NCI-H1436 (cell line): ENCODE data around the gene SPATA24.
"Not testable (repeated sequence)": the region's sequence is repeated elsewhere in the genome, so short reads cannot be mapped to it uniquely, and the experiment has no call there.

ENCODE experiments used
- DNase-seq: peaks from one replicate; lab custom pipeline; 2025; lab: John Stamatoyannopoulos, UW

SPATA24 gene, protein sequence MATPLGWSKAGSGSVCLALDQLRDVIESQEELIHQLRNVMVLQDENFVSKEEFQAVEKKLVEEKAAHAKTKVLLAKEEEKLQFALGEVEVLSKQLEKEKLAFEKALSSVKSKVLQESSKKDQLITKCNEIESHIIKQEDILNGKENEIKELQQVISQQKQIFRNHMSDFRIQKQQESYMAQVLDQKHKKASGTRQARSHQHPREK

DNA sequence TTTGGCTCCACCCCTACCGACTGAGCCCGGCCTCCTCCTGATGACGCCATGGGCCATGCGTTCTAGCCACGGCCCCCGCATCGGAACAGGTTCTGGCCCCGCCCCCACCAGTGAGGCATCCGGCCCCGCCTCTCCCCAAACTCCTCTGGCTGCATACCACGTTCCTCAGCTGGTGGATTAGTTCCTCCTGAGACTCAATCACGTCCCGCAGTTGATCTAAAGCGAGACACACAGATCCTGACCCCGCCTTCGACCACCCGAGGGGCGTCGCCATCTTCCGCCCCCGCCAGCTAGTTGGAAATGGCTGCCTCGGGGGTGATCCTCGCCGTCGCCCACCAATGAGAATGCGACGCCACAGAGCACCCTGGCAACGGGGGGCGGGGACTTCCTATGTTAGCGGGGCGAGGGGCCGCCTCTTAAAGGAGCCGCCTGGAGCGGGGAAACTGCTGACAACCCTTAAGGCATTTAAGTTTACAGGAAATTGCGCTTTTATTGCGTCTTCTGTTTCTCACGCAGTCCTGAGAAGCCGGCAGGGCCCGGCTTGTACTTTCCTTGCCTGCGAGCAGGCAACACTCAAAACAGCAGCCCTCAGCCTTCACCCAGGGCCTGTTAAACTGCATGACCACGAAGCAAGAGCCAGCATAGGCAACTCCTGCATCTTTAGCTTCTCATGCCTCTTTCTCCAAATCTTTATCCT lies at the start of gene SPATA24:
Gene SPATA24 (minus strand): TSS at position 303 of the 697 bp plus-strand sequence. CDS start 29 bp downstream, at position 274.
- DNase-seq, result peak; percentile 94

DNA sequence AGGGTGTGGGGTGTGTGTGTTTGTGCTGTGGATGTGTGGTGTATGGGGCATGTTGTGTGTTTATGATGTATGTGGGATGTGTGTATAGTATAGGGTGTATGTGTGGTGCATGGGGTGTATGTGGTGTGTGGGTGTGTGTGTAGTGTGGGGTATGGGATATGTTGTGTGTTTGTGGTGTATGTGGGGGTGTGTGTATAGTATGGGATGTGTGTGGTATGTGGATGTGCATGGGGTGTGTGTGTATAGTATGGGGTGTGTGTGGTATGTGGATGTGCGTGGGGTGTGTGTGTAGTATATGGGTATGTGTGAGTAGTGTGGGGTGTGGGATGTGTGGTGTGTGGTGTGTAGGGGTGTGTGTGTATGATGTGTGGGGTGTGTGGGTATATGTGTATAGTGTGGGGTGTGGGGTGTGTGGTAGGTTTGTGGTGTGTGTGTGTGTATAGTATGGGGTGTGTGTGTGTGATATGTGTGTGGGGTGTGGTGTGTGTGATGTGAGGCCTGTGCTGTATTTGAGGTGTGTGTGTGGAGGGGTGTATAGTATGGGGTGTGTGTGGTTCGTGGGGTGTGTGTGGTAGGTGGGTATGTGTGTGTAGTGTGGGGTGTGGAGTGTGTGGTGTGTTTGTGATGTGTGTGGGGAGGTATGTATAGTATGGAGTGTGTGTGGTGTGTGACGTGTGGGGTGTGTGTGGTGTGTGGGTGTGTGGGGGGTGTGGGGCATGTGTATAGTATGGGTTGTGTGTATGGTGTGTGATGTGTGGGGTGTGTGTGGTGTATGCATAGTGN lies 48.2 kb upstream of the SPATA24 start:
- DNase-seq, result no peak

DNA sequence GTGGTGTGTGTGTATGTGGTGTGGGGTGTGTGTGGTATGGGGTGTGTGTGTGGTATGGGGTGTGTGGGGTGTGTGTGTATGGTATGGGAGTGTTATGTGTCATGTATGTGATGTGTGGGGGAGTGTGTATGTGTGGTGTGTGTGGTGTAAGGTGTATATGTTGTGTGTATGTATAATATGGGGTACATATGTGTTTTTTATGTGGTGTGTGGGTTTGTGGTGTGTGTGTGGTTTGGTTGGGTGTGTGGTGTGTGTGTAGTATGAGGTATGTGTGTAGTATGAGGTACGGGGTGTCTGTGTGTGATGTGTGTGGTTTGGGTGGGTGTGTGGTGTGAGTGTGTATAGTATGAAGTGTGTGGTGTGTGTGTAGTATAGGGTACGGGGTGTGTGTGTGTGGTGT lies 47.3 kb upstream of the SPATA24 start:
- no peak for DNase-seq

DNA sequence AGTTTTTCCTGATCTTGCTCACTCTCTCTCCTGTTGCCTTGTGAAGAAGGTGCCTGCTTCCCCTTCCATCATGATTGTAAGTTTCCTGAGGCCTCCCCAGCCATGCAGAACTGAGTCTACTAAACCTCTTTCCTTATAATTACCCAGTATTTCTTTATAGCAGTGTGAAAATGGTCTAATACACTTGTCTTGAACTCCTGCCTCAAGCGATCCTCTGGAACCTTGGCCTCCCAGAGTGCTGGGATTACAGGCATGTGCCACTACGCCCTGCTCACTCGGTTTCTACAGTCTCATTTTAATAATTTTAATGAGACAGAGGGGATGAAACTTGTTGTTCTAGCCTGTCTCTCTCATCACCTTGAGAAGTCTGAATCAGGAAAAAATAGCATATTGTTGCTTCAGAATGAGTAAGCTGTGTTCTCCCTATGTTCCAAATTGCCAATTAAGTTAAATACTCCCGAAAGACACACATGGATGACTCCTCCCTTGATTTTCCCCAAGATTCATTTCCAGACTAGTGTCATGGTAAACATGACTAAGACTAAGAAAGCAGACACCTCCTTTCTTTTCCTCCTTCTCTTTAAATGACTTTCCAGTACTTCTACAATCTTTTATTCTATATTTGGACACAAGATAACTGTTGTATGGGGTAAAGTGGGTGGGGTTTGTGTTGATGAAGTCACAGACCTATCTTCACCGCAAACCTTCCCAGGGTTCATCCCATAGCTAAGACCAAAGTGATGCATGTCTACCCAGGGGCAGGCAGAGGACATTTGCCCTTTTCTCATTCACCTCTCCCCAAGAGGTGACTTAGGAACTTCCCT lies 43.3 kb upstream of the SPATA24 start:
- DNase-seq, result no peak

DNA sequence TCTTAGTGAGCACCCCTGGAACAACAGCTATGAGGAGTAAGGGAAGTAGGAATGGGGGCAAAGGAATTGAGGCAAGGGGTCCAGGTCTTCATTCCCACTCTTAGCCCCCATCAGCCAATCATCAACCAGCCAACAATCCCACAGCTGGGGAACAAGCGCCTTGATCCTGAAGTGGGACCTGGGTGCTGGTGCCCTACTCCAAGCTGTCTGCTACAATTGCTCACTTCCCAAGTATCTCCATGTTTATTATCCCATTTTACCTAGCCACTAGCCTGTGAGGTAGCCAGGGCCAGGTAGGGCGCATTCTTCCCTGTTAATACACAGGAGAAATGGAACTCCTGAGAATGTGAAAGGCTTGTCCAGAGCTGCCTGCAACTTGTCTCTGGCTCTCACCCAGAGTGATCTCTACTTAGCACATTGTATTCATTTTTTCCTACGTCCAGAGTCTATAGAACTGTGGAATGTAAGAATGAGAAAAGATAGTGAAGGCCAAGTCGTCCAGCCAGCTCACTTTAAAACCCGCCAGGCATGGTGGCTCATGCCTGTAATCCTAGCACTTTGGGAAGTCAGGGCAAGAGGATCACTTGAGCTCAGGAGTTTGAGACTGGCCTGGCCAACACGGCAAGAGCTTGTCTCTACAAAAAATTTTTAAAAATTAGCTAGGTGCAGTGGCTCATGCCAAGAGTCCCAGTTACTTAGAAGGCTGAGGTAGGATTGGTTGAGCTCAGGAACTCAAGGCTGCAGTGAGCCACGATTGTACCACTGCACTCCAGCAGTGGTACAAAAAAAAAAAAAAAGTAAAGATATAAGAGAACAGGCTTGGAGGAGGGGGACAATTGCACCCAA lies 41.7 kb upstream of the SPATA24 start:
- DNase-seq, result no peak

DNA sequence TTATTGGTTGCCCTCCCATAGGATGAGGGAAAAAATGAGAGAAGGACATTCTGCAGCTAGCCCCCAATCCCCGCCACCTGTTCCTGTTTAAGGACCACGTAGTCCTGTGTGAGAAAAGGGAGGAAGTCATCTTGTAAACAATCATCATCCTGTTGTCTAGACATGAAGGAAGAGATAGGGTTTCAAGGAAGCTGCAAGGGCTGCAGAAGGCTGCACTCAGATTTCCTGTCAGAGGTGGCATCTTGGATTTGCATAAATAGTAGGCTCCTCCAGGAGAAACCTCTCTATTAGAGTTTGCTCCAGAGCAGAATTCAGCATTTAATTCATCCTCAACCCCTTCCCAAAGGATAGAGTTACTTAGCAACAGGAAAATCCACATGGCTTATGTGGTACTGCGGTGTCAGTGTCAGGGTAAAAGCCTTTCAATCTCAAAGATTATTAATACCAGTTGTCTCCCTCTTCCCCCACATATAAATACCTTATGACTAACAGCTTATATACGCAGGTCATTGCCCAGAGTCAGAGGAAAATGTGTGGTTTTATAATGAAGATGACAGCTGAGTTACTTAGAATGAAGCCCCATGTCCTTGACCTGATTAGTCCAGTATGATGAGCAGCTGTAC lies 40.1 kb upstream of the SPATA24 start:
- no peak for DNase-seq

DNA sequence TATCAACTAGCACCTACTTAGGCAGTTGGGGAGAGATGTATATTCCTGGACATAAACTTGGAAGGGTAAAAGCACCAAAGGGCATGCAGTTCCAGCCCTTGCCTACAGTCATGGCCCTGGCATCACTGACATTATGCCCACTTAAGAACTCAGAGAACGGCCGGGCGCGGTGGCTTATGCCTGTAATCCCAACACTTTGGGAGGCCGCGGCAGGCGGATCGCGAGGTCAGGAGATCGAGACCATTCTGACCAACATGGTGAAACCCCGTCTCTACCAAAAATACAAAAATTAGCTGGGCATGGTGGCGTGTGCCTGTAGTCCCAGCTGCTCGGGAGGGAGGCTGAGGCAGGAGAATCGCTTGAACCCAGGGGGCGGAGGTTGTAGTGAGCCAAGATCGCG lies 36.5 kb upstream of the SPATA24 start:
- not testable (repeated sequence) for DNase-seq

DNA sequence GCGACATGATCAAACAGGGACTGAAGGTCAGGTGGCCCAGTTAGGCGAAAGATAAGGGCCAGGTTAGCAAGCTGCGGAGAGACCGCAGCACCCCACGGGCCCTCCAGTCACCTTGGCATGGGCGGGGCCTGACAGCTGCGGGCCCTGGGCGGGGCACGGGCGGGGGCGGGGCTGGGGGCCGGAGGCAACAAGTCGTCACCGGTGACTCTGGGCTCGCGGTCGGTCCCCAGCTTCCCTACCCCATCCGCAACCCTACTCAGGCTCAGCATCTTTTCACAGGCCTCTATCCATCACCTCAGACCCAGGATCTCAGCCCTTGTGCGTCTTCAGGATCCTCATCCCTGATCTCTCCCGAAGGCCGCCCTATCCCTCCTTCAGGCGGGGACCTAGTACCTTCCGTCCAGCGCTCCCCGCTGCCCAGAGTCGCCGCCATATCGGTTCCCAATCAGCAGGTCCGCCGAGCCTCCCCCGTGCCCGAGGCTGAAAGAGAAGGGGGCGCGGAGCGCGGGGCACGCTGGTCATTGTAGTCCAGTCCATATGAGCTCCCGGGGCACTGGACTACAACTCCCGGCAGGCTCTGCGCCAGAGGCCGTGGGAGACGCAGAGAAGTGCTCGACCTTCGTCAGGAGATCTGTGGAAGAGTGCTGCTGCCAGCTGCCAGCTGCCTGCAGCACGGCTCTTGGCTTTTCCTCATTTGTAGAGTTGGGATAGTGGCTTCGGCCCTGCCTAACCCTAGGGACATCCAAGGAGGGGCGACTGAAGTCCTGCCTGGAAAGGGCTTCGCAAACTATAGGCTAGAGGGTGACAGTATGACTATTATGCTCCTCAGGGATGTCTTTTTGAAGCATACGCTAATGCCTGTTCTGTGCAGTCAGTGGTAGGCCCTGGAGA lies 35.4 kb upstream of the SPATA24 start, which contains the start of gene DNAJC18:
Gene DNAJC18 (minus strand): TSS at position 513 of the 891 bp plus-strand sequence. CDS start 80 bp downstream, at position 433.
- DNase-seq, result peak; percentile 89

DNA sequence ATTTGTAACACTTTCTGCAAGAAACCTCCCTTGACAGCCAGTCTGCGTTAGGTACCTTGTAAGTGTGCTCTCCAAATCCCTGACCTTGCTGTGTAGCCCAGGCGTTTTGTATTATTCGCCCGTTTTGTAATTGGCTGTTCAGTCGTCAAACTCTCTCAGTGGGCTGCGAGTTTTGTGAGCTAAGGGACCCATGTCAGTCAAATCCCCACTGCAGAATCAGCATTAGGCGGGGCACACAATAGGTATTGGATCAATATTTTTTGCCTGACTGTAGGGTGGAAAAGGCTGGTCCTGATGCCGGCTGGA lies 34.8 kb upstream of the SPATA24 start:
- no peak for DNase-seq

DNA sequence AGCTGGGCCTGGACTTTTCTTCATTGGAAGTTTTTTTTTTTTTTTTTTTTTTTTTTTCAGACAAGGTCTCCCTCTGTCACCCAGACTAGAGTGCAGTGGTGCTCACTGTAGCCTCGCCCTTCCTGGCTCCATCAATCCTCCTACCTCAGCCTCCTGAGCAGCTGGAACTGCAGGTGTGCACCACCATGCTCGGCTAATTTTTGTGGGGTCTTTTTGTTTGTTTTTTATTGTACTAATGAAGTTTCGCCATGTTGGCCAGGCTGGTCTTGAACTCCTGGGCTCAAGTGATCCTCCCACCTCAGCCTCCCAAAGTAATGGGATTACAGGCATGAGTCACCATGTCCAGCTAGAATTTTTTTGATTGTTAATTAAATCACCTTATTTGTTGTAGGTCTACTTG lies 31.8 kb upstream of the SPATA24 start:
- DNase-seq, result no peak

DNA sequence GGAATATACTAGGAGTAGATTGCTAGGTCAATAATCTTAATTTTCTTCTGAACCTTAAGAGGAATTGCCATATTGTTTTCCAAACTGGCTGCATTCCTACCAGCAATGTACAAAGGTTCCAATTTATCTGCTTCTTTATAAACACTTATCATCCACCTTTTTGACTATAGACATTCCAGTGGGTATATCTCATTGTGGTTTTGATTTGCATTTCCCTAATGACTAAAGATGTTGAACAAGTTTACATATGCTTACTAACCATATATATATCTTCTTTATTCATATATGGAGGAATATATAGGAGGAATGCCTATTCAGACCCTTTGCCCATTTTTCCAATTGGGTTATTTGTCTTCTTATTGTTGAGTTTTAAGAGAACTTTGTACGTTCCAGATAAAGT lies 27.8 kb upstream of the SPATA24 start:
- no peak for DNase-seq

DNA sequence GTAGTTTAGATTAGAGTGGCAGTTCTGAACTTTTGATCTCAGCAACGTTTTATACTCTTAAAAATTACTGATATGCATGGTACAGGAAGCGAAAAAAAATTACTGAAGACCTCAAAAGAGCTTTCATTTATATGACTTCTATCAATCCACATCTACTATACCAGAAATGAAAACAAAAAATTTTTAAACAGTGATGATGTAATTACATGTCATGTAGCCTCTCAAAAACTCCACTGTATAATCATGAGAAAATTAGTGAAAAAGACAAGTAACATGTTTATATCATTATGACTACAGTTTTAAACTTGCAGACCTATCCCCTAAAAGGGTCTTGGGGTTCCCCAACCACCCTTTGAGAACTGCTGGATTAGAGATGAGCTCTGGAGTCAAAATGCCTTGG lies 26.1 kb upstream of the SPATA24 start:
- DNase-seq, result no peak

DNA sequence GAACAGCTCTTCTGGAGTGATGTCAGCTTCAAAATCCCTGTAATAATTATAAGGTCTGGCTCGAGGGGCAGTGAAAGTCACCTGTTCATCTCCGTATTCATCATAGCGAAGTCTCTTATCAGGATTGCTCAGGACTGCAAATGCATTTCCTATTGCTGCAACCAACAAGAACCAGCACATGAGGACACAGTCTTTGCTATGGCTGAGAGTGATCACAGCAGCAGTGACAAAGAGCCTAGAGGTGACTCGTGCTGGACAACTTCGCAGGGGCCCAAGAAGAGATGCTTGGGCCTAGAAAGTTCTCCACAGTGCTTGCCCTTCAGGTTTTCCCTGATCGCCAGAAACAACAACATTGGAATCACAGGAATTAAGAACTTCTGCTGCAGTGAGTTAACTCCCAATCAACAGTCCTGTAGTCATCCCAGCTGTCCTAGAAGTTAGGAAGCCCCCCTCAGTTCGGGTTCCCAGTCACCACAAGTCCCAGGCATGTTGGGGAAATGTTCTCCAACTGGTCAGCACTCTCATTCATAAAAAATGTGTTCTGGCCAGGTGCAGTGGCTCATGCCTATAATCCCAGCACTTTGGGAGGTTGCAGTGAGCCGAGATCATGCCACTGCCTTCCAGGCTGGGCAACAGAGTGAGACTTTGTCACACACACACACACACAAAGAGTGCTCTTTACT lies 22.5 kb upstream of the SPATA24 start:
- no peak for DNase-seq

DNA sequence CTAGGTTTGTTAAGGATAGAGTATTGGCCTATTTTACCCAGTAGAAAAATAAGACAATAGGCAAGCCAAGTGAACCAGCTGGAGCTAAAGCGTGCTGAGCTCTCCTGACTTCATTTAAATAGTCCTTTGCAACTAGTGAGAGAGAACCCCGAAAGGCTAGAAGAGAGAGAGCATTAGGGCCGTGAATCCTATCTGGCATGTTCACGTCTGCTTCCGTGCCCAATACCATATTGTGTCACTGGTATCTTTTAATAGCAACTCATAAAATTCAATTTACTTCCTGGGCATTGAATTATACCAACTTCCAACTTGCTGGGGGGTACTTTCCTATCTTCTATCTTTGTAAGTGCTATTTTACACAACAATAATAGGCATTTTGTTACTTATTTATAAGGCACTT lies 21.6 kb upstream of the SPATA24 start:
- no peak for DNase-seq

DNA sequence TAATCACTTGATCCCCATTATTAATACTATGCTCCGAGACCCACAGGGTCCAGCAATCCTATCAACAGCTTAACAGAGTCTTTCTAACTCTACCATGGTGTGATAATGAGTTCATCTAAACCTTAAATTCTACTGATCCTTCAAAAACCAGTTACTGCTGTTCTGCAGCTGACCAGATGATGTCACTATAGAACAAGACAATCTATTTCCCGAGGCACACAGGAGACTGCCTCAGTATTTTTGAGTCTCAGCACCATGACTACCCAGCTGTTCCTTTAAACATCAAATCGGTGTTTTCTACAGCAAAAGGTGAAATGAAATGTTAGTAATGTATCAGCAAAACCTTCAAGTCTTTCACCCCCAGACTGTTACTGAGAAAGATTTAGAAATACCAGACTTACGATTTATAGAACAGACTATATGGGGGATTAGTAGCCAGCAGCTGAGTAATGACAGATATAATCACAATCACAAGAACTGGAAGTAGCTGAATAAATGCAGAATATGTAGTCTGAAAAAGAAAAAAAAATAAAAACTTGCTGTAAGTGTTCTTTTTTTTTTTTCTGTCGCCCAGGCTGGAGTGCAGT lies 18.5 kb upstream of the SPATA24 start:
- DNase-seq, result peak; percentile 32

DNA sequence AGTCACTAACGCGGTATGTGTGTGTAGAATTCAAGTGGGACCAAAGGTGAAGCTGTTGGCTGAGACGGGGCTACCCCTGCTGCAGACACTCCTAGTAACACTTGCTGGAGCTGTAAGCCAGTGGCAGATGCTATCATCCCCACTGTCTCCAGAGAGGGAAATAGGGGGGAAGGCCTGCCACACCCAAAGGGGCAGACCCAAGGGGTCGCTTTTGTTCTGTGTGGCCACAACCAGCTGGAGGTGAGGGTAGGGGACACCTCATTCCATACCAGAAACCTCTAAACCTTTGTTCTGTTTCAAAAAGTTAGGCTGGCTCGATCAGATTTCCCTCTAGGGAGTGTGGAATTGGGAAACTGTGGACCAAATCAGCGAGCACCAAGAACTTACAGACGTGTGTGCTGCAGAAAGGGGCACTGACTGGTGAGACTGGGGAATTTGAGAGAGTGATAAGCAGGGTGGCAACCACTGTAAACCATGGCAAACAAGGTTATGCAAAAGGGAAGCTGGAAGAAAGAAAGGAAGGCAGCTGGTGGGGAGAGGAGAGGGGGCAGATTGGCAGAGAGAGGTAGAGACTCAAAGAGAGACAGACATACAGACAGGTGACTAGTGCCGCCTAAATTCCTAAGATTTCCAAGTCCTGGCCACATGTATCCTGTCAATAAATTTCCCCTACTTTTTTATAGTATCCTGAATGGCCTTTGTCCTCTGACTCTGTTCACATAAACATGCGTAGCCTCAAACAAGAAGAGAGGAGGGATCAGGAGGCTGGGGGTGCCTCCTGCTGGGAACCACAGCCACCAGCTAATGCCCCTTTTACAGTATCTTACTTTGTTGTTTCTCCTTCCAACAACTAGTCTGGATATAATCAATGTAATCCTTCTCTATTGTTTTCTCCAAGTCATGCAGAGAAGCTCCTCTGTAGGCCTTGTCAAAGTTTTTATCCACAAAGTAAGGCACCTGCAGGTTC lies 15.6 kb upstream of the SPATA24 start:
- DNase-seq, result no peak

DNA sequence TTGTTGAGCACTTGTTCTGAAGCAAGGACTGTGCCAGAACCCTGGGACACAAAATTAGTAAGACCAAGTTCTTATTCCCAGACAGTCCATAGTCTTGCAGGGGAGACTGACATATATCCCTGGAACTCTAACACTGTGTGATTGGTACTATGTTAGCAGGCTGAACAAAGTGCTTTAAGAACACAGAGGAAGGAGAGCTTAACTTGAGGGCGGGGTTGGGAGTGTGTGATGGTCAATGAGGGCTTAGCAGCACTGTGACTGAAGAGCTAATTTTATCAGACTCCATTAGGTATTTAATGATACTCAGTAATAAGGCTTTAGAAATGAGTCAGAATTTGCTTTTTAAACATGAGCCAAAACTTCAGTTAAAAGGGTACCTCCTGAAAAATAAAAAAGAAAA lies 14.9 kb upstream of the SPATA24 start:
- no peak for DNase-seq

DNA sequence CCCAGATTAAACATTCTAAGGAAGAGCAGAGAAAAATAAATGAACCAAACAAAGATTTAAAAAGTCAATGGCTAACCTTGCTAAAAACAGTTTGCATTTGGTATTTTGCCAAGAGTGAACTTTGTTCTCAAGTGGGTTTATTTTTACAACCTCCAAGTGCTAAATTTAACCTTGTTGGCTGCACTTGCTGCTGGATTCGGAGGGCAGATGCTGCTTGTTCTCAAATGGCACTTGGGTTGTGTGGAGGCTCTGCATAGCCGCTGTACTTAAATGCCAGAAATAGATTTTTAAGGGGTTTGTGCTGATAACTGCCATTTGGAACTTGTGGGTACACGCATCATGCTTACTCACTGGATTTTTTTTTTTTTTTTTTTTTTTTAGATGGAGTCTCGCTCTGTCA lies 13.3 kb upstream of the SPATA24 start:
- no peak for DNase-seq
